ENCODE results near the gene PIGP.
"Not testable (repeated sequence)": the region's sequence is repeated elsewhere in the genome, so short reads cannot be mapped to it uniquely, and the experiment has no call there.

PIGP gene

GRCh38 chr21:37045149-37045548 lies 27.7 kb downstream of the PIGP start:
- Histone ChIP-seq H3K36me3 (ENCODE audit: insufficient read depth, low read length) (no peaks in the 10 kb centered on the region), H3K9me3 (ENCODE audit: low read depth, low read length) (no peaks in the 10 kb centered on the region), H3K4me3 (no peak overlapping the region), H3K27ac (no peak overlapping the region), H3K9ac (ENCODE audit: insufficient read length) (no peak overlapping the region)
- DNase-seq (ENCODE audit: low read depth, low spot score) = no peak
- TF ChIP-seq EZH2 (IDR thresholded peaks at IDR 0.05) (no peak), FOXP2 (optimal IDR thresholded peaks at IDR 0.05; ENCODE audit: control extremely low read depth, extremely low read length, insufficient read depth) (no peak), POLR2AphosphoS5 (IDR thresholded peaks at IDR 0.05; ENCODE audit: borderline replicate concordance, low read depth, low read length) (no peak)

DNA sequence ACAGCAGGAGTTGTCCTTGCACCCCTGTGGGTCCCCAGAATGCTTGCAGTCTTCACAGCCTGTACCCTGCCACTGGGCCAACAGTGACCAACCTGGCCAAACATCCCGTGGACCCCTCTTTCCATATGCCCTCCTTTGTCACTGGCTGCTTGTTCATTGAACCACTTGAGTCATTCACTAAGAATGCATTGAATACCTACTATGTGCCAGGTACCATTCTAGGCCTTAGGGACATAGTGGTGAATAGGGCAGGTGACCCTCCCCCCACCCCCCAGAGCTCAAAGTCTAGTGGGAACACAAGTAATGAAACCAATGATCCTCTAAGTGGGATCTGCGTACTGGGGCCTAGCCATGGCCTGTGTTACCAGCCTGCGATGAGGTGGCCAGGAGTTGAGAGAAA lies 28.2 kb downstream of the PIGP start:
- Histone ChIP-seq H3K27ac (no peak overlapping the region), H3K36me3 (ENCODE audit: insufficient read depth, low read length) (no peaks in the 10 kb centered on the region), H3K9me3 (ENCODE audit: low read depth, low read length) (no peaks in the 10 kb centered on the region), H3K9ac (ENCODE audit: insufficient read length) (no peak overlapping the region), H3K4me3 (no peak overlapping the region)
- no peak for DNase-seq (ENCODE audit: low read depth, low spot score)
- no peak for TF ChIP-seq EZH2 (IDR thresholded peaks at IDR 0.05)
- TF ChIP-seq POLR2AphosphoS5 (IDR thresholded peaks at IDR 0.05; ENCODE audit: borderline replicate concordance, low read depth, low read length) = no peak
- no peak for TF ChIP-seq FOXP2 (optimal IDR thresholded peaks at IDR 0.05; ENCODE audit: control extremely low read depth, extremely low read length, insufficient read depth)

DNA sequence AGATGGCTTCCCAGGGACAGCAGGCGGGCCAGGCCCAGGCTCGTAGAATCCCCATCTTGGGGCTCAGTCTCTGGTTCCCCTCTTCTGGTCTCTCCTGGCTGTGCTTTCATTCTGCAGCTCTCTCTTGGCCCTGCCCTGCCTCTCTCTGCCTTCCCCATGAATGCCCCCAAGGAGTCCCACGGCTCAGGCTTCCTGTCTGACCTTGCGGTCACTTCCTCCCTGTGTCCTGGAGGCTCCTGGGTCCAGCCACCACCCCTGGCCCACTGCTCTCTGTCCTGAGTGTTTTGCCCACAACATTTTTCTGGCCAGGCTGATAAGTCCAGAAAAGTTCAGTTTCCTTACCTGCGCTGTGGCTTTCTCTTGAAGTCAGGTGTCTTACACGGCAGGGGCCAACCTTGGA lies 29.1 kb downstream of the PIGP start:
- no peak for TF ChIP-seq FOXP2 (optimal IDR thresholded peaks at IDR 0.05; ENCODE audit: control extremely low read depth, extremely low read length, insufficient read depth)
- no peak for TF ChIP-seq EZH2 (IDR thresholded peaks at IDR 0.05)
- no peak for TF ChIP-seq POLR2AphosphoS5 (IDR thresholded peaks at IDR 0.05; ENCODE audit: borderline replicate concordance, low read depth, low read length)
- DNase-seq (ENCODE audit: low read depth, low spot score) = no peak
- no peak overlapping the region for H3K4me3 ChIP-seq
- no peak overlapping the region for H3K9ac ChIP-seq (ENCODE audit: insufficient read length)
- H3K9me3 ChIP-seq (ENCODE audit: low read depth, low read length) = no peaks in the 10 kb centered on the region
- H3K27ac ChIP-seq = no peak overlapping the region
- no peaks in the 10 kb centered on the region for H3K36me3 ChIP-seq (ENCODE audit: insufficient read depth, low read length)

- Histone ChIP-seq H3K27ac (no peak overlapping the region), H3K4me3 (no peak overlapping the region), H3K9ac (ENCODE audit: insufficient read length) (no peak overlapping the region), H3K9me3 (ENCODE audit: low read depth, low read length) (no peaks in the 10 kb centered on the region), H3K36me3 (ENCODE audit: insufficient read depth, low read length) (no peaks in the 10 kb centered on the region)
- DNase-seq (ENCODE audit: low read depth, low spot score) = no peak
- TF ChIP-seq EZH2 (IDR thresholded peaks at IDR 0.05) (no peak), FOXP2 (optimal IDR thresholded peaks at IDR 0.05; ENCODE audit: control extremely low read depth, extremely low read length, insufficient read depth) (no peak)
Measured at GRCh38 chr21:37041706-37042271, 31.1 kb downstream of the PIGP start.

DNA sequence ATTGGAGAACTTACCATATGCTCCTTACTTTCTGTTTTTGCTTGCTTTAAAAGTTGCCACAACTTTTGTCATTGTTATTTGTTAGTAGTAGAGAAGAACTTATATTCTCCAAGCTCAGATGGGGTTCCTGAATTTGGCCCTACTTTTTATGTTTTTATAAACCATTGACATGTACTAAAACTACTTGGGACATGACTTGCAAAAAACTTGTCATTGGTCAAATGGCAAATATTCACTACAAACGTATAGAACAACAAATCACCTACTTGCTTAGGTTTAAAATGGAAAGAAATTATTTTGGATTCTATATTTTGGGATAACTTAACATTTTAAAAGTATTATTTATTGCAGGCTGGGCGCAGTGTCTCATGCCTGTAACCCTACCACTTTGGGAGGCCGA lies 32.7 kb downstream of the PIGP start:
- Histone ChIP-seq H3K27ac (no peak overlapping the region), H3K9me3 (ENCODE audit: low read depth, low read length) (no peaks in the 10 kb centered on the region), H3K4me3 (no peak overlapping the region), H3K9ac (ENCODE audit: insufficient read length) (no peak overlapping the region), H3K36me3 (ENCODE audit: insufficient read depth, low read length) (no peaks in the 10 kb centered on the region)
- TF ChIP-seq FOXP2 (optimal IDR thresholded peaks at IDR 0.05; ENCODE audit: control extremely low read depth, extremely low read length, insufficient read depth) (no peak), EZH2 (IDR thresholded peaks at IDR 0.05) (no peak), POLR2AphosphoS5 (IDR thresholded peaks at IDR 0.05; ENCODE audit: borderline replicate concordance, low read depth, low read length) (no peak)
- DNase-seq (ENCODE audit: low read depth, low spot score) = no peak

GRCh38 chr21:37039411-37040075 lies 33.3 kb downstream of the PIGP start:
- H3K9ac ChIP-seq (ENCODE audit: insufficient read length) = no peak overlapping the region
- DNase-seq (ENCODE audit: low read depth, low spot score) = no peak
- H3K36me3 ChIP-seq (ENCODE audit: insufficient read depth, low read length) = no peaks in the 10 kb centered on the region
- H3K27ac ChIP-seq = no peak overlapping the region
- TF ChIP-seq FOXP2 (optimal IDR thresholded peaks at IDR 0.05; ENCODE audit: control extremely low read depth, extremely low read length, insufficient read depth) = no peak
- TF ChIP-seq POLR2AphosphoS5 (IDR thresholded peaks at IDR 0.05; ENCODE audit: borderline replicate concordance, low read depth, low read length) = no peak
- TF ChIP-seq EZH2 (IDR thresholded peaks at IDR 0.05) = no peak
- no peaks in the 10 kb centered on the region for H3K9me3 ChIP-seq (ENCODE audit: low read depth, low read length)
- no peak overlapping the region for H3K4me3 ChIP-seq

GRCh38 chr21:37036177-37036576 lies 36.7 kb downstream of the PIGP start:
- Histone ChIP-seq H3K36me3 (ENCODE audit: insufficient read depth, low read length) (no peaks in the 10 kb centered on the region), H3K9me3 (ENCODE audit: low read depth, low read length) (no peaks in the 10 kb centered on the region)
- TF ChIP-seq EZH2 (IDR thresholded peaks at IDR 0.05) (no peak), POLR2AphosphoS5 (IDR thresholded peaks at IDR 0.05; ENCODE audit: borderline replicate concordance, low read depth, low read length) (no peak), FOXP2 (optimal IDR thresholded peaks at IDR 0.05; ENCODE audit: control extremely low read depth, extremely low read length, insufficient read depth) (no peak)

GRCh38 chr21:37034394-37034793 lies 38.5 kb downstream of the PIGP start:
- not testable (repeated sequence) for H3K9ac ChIP-seq (ENCODE audit: insufficient read length); H3K27ac ChIP-seq; DNase-seq (ENCODE audit: low read depth, low spot score); H3K36me3 ChIP-seq (ENCODE audit: insufficient read depth, low read length); H3K4me3 ChIP-seq; H3K9me3 ChIP-seq (ENCODE audit: low read depth, low read length)

More at GRCh38 chr21:37036177-37036576, 36.7 kb downstream of the PIGP start:
- Histone ChIP-seq H3K27ac (no peak overlapping the region), H3K9ac (ENCODE audit: insufficient read length) (no peak overlapping the region), H3K4me3 (no peak overlapping the region)
- no peak for DNase-seq (ENCODE audit: low read depth, low spot score)

- Histone ChIP-seq H3K9me3 (ENCODE audit: low read depth, low read length) (no peaks in the 10 kb centered on the region), H3K36me3 (ENCODE audit: insufficient read depth, low read length) (no peaks in the 10 kb centered on the region), H3K9ac (ENCODE audit: insufficient read length) (no peak overlapping the region), H3K4me3 (no peak overlapping the region), H3K27ac (no peak overlapping the region)
- DNase-seq (ENCODE audit: low read depth, low spot score) = no peak
- TF ChIP-seq EZH2 (IDR thresholded peaks at IDR 0.05) (no peak), POLR2AphosphoS5 (IDR thresholded peaks at IDR 0.05; ENCODE audit: borderline replicate concordance, low read depth, low read length) (no peak), FOXP2 (optimal IDR thresholded peaks at IDR 0.05; ENCODE audit: control extremely low read depth, extremely low read length, insufficient read depth) (no peak)
Measured at GRCh38 chr21:37032877-37033471, 39.9 kb downstream of the PIGP start.
